Fibroblast of the aortic adventitia (primary cell): ENCODE measurements around the gene CCR9. TPM values are rescaled to one million over a fixed set of nuclear protein-coding genes. Genes with fewer than 3 reads are reported as not detected.

Source experiments
- DNase-seq: peaks from one replicate; pipeline ENCODE4 v3.0.0-alpha.2; 2010; ENCODE audit warnings: low read depth
- H3K4me3 ChIP-seq: 2 replicates; pipeline ENCODE4 v1.5.1; 2011; ENCODE audit warnings: low read depth, mild to moderate bottlenecking, control low read depth, low read length, moderate library complexity
- CTCF ChIP-seq: IDR thresholded peaks from 2 replicates; pipeline ENCODE4 v1.5.1; 2011; ENCODE audit warnings: mild to moderate bottlenecking, low read length, control low read depth, inconsistent platforms; ENCODE audit not compliant: insufficient read depth
- total RNA-seq: library from RNA; depleted of rRNA; stranded (reverse); fragments of >200 nt; gene quantifications from 2 replicates; pipeline ENCODE4 v1.2.3, GENCODE V29; 2012; ENCODE audit warnings: low replicate concordance

The CCR9 gene
- total RNA-seq, 1 donor: not detected

DNA sequence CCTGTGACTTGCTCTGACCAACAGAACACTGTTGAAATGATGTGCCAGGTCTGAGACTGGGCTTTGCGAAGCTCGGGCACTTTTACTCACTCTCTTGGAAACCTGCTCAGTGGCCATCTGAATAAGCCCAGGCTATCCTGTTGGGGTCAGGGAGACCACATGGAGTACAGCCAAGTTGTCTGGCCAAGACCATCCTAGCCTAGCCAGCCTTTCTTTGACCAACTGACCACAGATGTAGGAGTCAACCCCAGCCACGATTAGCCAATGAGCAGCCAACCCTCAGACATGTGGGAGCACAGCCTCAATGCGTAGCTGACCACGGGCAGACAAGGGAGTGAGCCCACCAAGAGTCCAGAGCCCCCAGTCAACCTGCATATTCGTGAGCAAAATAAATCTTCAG, 26.1 kb downstream of the CCR9 start:
- no peak for DNase-seq
- no peak for TF ChIP-seq CTCF
- no peak overlapping the region for H3K4me3 ChIP-seq

- no peak for DNase-seq
- no peak for TF ChIP-seq CTCF
- H3K4me3 ChIP-seq: no peak overlapping the region
These were observed 28.2 kb downstream of the CCR9 start for GRCh38 chr3:45914362-45915058.

DNA sequence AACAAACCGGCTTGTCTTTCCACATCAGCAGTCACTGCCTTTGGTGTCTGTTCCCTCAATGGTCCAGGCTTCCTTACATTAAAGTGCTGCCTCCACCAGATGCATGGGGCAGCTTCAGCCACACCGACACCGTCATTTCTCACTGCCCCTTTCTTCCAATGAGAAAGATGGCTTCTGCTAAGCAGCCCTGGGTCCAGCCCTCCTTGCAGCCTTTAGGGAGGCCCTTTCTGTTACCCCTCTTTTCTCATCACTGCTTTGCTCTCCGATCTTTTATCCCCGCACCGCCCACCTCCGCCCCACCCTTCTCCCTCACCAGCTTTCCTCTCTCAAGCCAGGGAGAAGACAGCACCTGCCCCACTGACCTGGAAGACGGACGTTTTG, 28.7 kb downstream of the CCR9 start:
- no peak overlapping the region for H3K4me3 ChIP-seq
- no peak for DNase-seq
- TF ChIP-seq CTCF: no peak

- peak; percentile 50 for DNase-seq
- TF ChIP-seq CTCF: no peak
- no peak overlapping the region for H3K4me3 ChIP-seq
These were observed 29.3 kb downstream of the CCR9 start for GRCh38 chr3:45915518-45916231.

DNA sequence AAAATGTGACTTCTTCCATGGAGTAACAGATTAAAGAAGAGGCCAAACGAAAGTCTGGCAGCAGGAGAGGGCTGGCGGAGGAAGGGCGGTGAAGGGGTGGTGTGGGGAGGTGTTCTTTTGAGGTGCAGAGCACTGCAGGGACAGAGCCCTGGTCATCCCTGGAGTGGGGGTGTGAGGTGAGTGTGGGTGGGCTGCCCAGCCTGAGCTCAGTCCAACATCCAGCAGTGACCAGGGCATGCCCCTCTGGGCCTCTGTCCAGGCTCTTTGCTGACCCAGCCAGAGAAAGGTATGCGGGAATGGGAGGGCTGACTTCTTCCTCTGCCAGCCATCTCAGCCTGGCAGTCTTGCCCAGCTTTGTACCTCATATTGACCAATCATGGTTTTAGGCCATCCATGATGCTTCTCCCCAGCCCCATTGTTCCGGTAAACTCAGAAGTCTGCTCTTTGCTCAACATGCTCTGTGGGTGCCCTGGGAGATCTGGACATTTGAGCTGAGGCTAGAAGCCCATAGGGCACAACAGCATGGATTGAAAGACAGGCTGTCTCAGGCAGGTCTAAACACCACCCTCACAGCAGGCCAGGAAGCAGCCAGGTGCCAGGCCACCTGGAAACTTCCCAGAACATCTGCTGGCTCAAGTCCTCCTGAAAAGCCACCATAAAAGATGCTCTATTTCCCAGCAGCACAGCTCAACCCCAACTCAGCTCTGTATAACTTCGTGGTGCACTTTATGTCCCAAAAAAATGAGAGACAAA, 31.0 kb downstream of the CCR9 start:
- no peak for DNase-seq
- H3K4me3 ChIP-seq: no peak overlapping the region
- no peak for TF ChIP-seq CTCF

GRCh38 chr3:45921158-45922038, 35.1 kb downstream of the CCR9 start:
- DNase-seq: no peak
- no peak for TF ChIP-seq CTCF
- no peak overlapping the region for H3K4me3 ChIP-seq
